GM12878 (cell line): ENCODE data around the gene VWA8. TPM values are rescaled to one million over a fixed set of nuclear protein-coding genes. Genes with fewer than 3 reads are reported as not detected.

Experiments used
- ATAC-seq: fragments of 200-7000 bp; cut with Tn5 transposase; 3 replicates; pipeline ENCODE4 v1.9.1; 2020; ENCODE audit warnings: mild to moderate bottlenecking, moderate library complexity
- BruUV-seq: library from RNA; stranded (reverse); fragments of 400-500 nt; replicated peaks from 2 replicates; lab custom pipeline; 2021; lab: Mats Ljungman, UMichigan
- CTCF ChIA-PET: fragments of 300-600 bp; sonication (Branson Sonifier 250); formaldehyde crosslinking; extraction: SDS; loops from one replicate; lab custom pipeline; 2021; ENCODE audit warnings: inconsistent platforms; lab: Yijun Ruan, JAX
- POLR2A ChIA-PET: fragments of 350-600 bp; formaldehyde crosslinking; extraction: SDS; loops from one replicate; lab custom pipeline; 2021; ENCODE audit warnings: inconsistent platforms; lab: Charles Lee
- RAD21 ChIA-PET: fragments of 300-600 bp; sonication (Branson Sonifier 250); formaldehyde crosslinking; loops from one replicate; lab custom pipeline; 2023; ENCODE audit warnings: antibody characterized with exemption; ENCODE audit not compliant: unreplicated experiment; lab: Charles Lee
- SMC1A ChIA-PET: fragments of 300-600 bp; sonication (Branson Sonifier 250); formaldehyde crosslinking; loops from one replicate; lab custom pipeline; 2023; ENCODE audit not compliant: unreplicated experiment, uncharacterized antibody; lab: Charles Lee
- DNase-seq: peaks from one replicate; pipeline ENCODE4 v3.0.0-alpha.2; 2011; ENCODE audit warnings: low read depth, low spot score
- FAIRE-seq: peaks from 3 replicates; lab custom pipeline; 2011; peaks lifted over from hg19 to GRCh38; lab: Jason Lieb, UNC
- H2AFZ ChIP-seq: 2 replicates; pipeline ENCODE4 v1.6.0; 2011; ENCODE audit warnings: low read depth, low read length, control low read depth; ENCODE audit not compliant: control insufficient read depth
- H3K27ac ChIP-seq: 2 replicates; pipeline ENCODE4 v1.5.1; 2011; ENCODE audit warnings: control low read depth; ENCODE audit not compliant: control insufficient read depth, insufficient read depth
- H3K27me3 ChIP-seq, 2 experiments: replicated peaks in 1 of 2; 2 replicates each; pipeline versions ENCODE4 v1.6.0 to v1.6.1; 2011; ENCODE audit warnings: low read length in 1 of 2; ENCODE audit not compliant: control insufficient read depth in 2 of 2, insufficient read depth in 2 of 2
- H3K36me3 ChIP-seq, 2 experiments: 2 replicates each; pipeline ENCODE4 v1.5.1; 2011; ENCODE audit warnings: low read length in 1 of 2; ENCODE audit not compliant: control insufficient read depth in 2 of 2, insufficient read depth in 2 of 2
- H3K4me1 ChIP-seq: 2 replicates; pipeline ENCODE4 v1.6.1; 2011; ENCODE audit warnings: mild to moderate bottlenecking, low read length, moderate library complexity, mixed read lengths; ENCODE audit not compliant: control insufficient read depth, insufficient read depth
- H3K4me2 ChIP-seq: 2 replicates; pipeline ENCODE4 v1.6.0; 2011; ENCODE audit warnings: control low read depth; ENCODE audit not compliant: control insufficient read depth, insufficient read depth
- H3K4me3 ChIP-seq: fragments of 200-600 bp; sonication (generic); 2 replicates; pipeline ENCODE4 v1.5.1; 2016
- H3K79me2 ChIP-seq: 2 replicates; pipeline ENCODE4 v1.6.0; 2011; ENCODE audit warnings: low read length; ENCODE audit not compliant: control insufficient read depth, insufficient read depth
- H3K9ac ChIP-seq: 2 replicates; pipeline ENCODE4 v1.8.0; 2011; ENCODE audit warnings: low read length, control low read depth, mixed read lengths; ENCODE audit not compliant: control insufficient read depth, insufficient read depth
- H3K9me3 ChIP-seq: replicated peaks from 3 replicates; pipeline ENCODE4 v1.5.1; 2011; ENCODE audit warnings: mild to moderate bottlenecking, low read length; ENCODE audit not compliant: control insufficient read depth, insufficient read depth
- H4K20me1 ChIP-seq: 2 replicates; pipeline ENCODE4 v1.6.0; 2011; ENCODE audit not compliant: control insufficient read depth, insufficient read depth
- BHLHE40 ChIP-seq, 2 experiments: fragments of 450-650 bp in 1 of 2; IDR thresholded peaks; 2 replicates each; pipeline ENCODE4 v1.6.1; 2011 to 2017; ENCODE audit warnings: low read depth in 2 of 2, borderline replicate concordance in 1 of 2, improper control_type of control experiment in 1 of 2, low read length in 1 of 2, mild to moderate bottlenecking in 1 of 2
- CREB1 ChIP-seq: IDR thresholded peaks from 2 replicates; pipeline ENCODE4 v1.6.1; 2012; ENCODE audit warnings: low read depth, mild to moderate bottlenecking, inconsistent platforms
- EGR1 ChIP-seq, 2 experiments: IDR thresholded peaks; 1 replicate in 1 of 2; 2 replicates in 1 of 2; pipeline ENCODE4 v1.6.1; 2011 to 2012; ENCODE audit warnings: low read depth in 2 of 2, low read length in 2 of 2, borderline replicate concordance in 1 of 2, mild to moderate bottlenecking in 1 of 2, moderate library complexity in 1 of 2
- EZH2 ChIP-seq: IDR thresholded peaks from 2 replicates; pipeline ENCODE4 v1.6.1; 2012; ENCODE audit warnings: low read depth, mild to moderate bottlenecking, control low read depth, inconsistent platforms, low read length, borderline replicate concordance; ENCODE audit not compliant: control insufficient read depth
- GATAD2B ChIP-seq: fragments of 450-650 bp; conservative IDR thresholded peaks from 2 replicates; pipeline ENCODE4 v1.6.1; 2017; ENCODE audit warnings: low read depth, mild to moderate bottlenecking, moderate library complexity
- HCFC1 ChIP-seq: fragments of 150-350 bp; IDR thresholded peaks from 2 replicates; pipeline ENCODE4 v1.6.1; 2014; ENCODE audit warnings: low read length
- HDAC2 ChIP-seq: fragments of 200-600 bp; sonication (generic); IDR thresholded peaks from 2 replicates; pipeline ENCODE4 v1.6.1; 2017
- JUND ChIP-seq: IDR thresholded peaks from 2 replicates; pipeline ENCODE4 v1.6.1; 2012; ENCODE audit warnings: low read depth, mild to moderate bottlenecking, low read length, improper control_type of control experiment, moderate library complexity
- RAD51 ChIP-seq: fragments of 450-650 bp; IDR thresholded peaks from 2 replicates; pipeline ENCODE4 v1.6.1; 2016; ENCODE audit warnings: moderate library complexity, mild to moderate bottlenecking, inconsistent platforms
- SMARCA5 ChIP-seq: fragments of 450-650 bp; IDR thresholded peaks from 2 replicates; pipeline ENCODE4 v1.6.1; 2017; ENCODE audit warnings: mild to moderate bottlenecking
- SUPT20H ChIP-seq: IDR thresholded peaks from 2 replicates; pipeline ENCODE4 v1.6.1; 2011; ENCODE audit warnings: low read depth, mild to moderate bottlenecking, low read length, moderate library complexity, borderline replicate concordance; ENCODE audit not compliant: control insufficient read depth
- SUZ12 ChIP-seq: fragments of 200-600 bp; sonication (generic); IDR thresholded peaks from one replicate; pipeline ENCODE4 v1.6.1; 2018; ENCODE audit warnings: antibody characterized with exemption, mild to moderate bottlenecking; ENCODE audit not compliant: unreplicated experiment
- YBX1 ChIP-seq: fragments of 450-650 bp; IDR thresholded peaks from 2 replicates; pipeline ENCODE4 v1.6.1; 2016; ENCODE audit warnings: antibody characterized with exemption
- in situ Hi-C: fragments of 300-500 bp; cut with MboI; formaldehyde crosslinking; loops from 9 replicates; pipeline ENCODE4 v1.14.3; 2018; ENCODE audit warnings: mixed read lengths
- intact Hi-C: fragments of 100-400 bp; cut with micrococcal nuclease; formaldehyde crosslinking; loops from one replicate; pipeline ENCODE4 v1.14.2; 2022; ENCODE audit not compliant: unreplicated experiment
- polyA plus RNA-seq, 11 experiments: library from polyadenylated mRNA; depleted of rRNA in 4 of 11; unstranded in 6 of 11; stranded (reverse) in 5 of 11; fragments of >200 nt; fragmentation: Nextera tagmentation in 4 of 11; fragmentation: Illumina TruSeq in 1 of 11; extraction: Ambion mirVana in 4 of 11; extraction: Trizol in 1 of 11; gene quantifications; 1 replicate in 1 of 11; 2 replicates in 10 of 11; pipeline versions ENCODE4 v1.2.1 to v1.2.3, GENCODE V29; 2011 to 2016; ENCODE audit warnings: inconsistent platforms in 2 of 11, missing spikeins in 2 of 11, low read depth in 1 of 11
- total RNA-seq, 4 experiments: library from RNA; depleted of rRNA in 3 of 4; stranded (reverse); fragments of >200 nt in 3 of 4; fragmentation: Illumina TruSeq in 1 of 4; extraction: Trizol in 1 of 4; gene quantifications; 2 replicates each; pipeline versions ENCODE4 v1.2.1 to v1.2.3, GENCODE V29; 2013 to 2021
- TF ChIP-seq, protein P1 (sequence below): IDR thresholded peaks from 2 replicates; pipeline ENCODE4 v1.6.1; 2012; ENCODE audit warnings: low read depth, low read length, improper control_type of control experiment
- TF ChIP-seq, protein P2 (sequence below): fragments of 150-350 bp; IDR thresholded peaks from 2 replicates; pipeline ENCODE4 v1.6.1; 2014; ENCODE audit warnings: mild to moderate bottlenecking, low read depth, low read length
- TF ChIP-seq, protein P3 (sequence below): IDR thresholded peaks from 2 replicates; pipeline ENCODE4 v1.6.1; 2012; ENCODE audit warnings: mild to moderate bottlenecking, low read depth, low read length
- TF ChIP-seq, protein P4 (sequence below): fragments of 450-650 bp; IDR thresholded peaks from 2 replicates; pipeline ENCODE4 v1.6.1; 2017; ENCODE audit warnings: low read depth, mild to moderate bottlenecking, moderate library complexity

Gene VWA8
- total and polyA plus RNA-seq, 10 of the 15 experiments (the other 5 are each of a cell fraction or from before 2014, with no cell fraction given), result 3.0 to 21.8 (median 13.5) TPM

DNA sequence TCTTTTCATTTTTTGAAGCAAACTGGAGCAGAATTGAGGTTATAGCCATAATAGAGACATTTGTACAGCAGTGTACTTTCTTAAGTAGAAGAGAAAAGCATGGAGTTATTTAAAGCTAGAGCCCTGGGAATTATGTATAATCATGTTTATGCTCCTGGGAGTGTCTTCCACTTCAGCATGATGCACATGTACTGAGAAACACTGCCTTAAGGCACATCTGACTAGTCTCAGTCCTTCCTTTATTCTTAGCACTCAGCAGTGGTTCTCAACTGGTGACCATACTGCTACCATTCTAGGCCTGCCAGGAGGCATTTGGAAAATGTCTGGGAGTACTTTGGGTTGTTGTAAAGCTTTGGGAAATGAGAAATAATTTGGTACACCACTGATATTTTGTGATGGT is 45.8 kb downstream of the VWA8 start (continued):
- no peak for TF ChIP-seq BHLHE40 (IDR thresholded peaks at IDR 0.05; ENCODE audit: borderline replicate concordance in 1 of 2, low read depth in 2 of 2, low read length in 1 of 2)
- TF ChIP-seq RAD51, result no peak
- TF ChIP-seq, protein P1, sequence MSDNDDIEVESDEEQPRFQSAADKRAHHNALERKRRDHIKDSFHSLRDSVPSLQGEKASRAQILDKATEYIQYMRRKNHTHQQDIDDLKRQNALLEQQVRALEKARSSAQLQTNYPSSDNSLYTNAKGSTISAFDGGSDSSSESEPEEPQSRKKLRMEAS, result no peak
- no peak for TF ChIP-seq HCFC1

DNA sequence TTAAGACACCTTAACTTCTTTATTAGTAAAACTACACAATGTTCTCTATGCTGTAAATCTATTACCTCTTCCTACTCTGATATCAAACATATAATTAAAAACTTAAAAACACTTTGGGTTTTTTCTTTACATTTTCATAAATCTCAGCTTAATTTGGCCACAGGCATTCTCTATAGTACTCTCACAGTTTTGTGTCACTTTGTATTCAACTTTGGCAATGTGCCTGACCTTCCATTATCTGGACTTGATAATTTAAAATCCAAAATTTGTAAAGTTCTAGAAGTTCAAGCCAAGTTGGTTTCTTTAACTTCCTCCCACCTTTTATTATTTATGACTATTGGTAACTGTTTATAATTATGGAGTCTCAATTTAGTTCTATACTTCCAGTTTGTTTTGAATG is 46.4 kb downstream of the VWA8 start:
- SMC1A ChIA-PET, result interaction anchor here (1.5 to 3.9 kb wide), 2 partner anchors 41 to 142 kb away, joined by 3 to 20 read pairs; no protein-coding TSS in a partner anchor
- intact Hi-C loops (no loop called here), in situ Hi-C loops (no loop called here)
- Histone ChIP-seq H3K9me3 (no peaks in the 10 kb centered on the region; the same call in 2 of the 3 replicates), H3K4me2 (no peak overlapping the region), H3K27ac (no peak overlapping the region), H4K20me1 (no peaks in the 10 kb centered on the region), H2AFZ (no peak overlapping the region), H3K9ac (no peak overlapping the region), H3K79me2 (peaks cover 36% of the 10 kb centered on the region), H3K36me3 (no peaks in the 10 kb centered on the region), H3K4me3 (no peak overlapping the region), H3K27me3 (no peaks in the 10 kb centered on the region), H3K4me1 (peaks cover 37% of the 10 kb centered on the region)
- BruUV-seq, result no TSS peak
- CTCF ChIA-PET, result interaction anchor here (0.6 to 1.7 kb wide), 4 partner anchors 10 to 304 kb away, joined by 3 to 6 read pairs (median 4); no protein-coding TSS in a partner anchor
- RAD21 ChIA-PET, result interaction anchor here (2.1 kb wide), 2 partner anchors 25 to 47 kb away, joined by 4 read pairs; no protein-coding TSS in a partner anchor
- FAIRE-seq, result no peak
- ATAC-seq, result no peak
- POLR2A ChIA-PET, result no interaction called here
- DNase-seq, result no peak
- TF ChIP-seq YBX1, result no peak
- TF ChIP-seq SMARCA5, result no peak
- no peak for TF ChIP-seq GATAD2B
- TF ChIP-seq CREB1, result no peak
- TF ChIP-seq SUZ12, result no peak
- TF ChIP-seq, protein P2, sequence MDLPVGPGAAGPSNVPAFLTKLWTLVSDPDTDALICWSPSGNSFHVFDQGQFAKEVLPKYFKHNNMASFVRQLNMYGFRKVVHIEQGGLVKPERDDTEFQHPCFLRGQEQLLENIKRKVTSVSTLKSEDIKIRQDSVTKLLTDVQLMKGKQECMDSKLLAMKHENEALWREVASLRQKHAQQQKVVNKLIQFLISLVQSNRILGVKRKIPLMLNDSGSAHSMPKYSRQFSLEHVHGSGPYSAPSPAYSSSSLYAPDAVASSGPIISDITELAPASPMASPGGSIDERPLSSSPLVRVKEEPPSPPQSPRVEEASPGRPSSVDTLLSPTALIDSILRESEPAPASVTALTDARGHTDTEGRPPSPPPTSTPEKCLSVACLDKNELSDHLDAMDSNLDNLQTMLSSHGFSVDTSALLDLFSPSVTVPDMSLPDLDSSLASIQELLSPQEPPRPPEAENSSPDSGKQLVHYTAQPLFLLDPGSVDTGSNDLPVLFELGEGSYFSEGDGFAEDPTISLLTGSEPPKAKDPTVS, result no peak
- TF ChIP-seq JUND, result no peak
- TF ChIP-seq EGR1 (IDR thresholded peaks at IDR 0.05; ENCODE audit: borderline replicate concordance in 1 of 2, low read depth in 2 of 2, low read length in 2 of 2), result no peak
- TF ChIP-seq, protein P3, sequence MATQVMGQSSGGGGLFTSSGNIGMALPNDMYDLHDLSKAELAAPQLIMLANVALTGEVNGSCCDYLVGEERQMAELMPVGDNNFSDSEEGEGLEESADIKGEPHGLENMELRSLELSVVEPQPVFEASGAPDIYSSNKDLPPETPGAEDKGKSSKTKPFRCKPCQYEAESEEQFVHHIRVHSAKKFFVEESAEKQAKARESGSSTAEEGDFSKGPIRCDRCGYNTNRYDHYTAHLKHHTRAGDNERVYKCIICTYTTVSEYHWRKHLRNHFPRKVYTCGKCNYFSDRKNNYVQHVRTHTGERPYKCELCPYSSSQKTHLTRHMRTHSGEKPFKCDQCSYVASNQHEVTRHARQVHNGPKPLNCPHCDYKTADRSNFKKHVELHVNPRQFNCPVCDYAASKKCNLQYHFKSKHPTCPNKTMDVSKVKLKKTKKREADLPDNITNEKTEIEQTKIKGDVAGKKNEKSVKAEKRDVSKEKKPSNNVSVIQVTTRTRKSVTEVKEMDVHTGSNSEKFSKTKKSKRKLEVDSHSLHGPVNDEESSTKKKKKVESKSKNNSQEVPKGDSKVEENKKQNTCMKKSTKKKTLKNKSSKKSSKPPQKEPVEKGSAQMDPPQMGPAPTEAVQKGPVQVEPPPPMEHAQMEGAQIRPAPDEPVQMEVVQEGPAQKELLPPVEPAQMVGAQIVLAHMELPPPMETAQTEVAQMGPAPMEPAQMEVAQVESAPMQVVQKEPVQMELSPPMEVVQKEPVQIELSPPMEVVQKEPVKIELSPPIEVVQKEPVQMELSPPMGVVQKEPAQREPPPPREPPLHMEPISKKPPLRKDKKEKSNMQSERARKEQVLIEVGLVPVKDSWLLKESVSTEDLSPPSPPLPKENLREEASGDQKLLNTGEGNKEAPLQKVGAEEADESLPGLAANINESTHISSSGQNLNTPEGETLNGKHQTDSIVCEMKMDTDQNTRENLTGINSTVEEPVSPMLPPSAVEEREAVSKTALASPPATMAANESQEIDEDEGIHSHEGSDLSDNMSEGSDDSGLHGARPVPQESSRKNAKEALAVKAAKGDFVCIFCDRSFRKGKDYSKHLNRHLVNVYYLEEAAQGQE, result no peak
- TF ChIP-seq, protein P4, sequence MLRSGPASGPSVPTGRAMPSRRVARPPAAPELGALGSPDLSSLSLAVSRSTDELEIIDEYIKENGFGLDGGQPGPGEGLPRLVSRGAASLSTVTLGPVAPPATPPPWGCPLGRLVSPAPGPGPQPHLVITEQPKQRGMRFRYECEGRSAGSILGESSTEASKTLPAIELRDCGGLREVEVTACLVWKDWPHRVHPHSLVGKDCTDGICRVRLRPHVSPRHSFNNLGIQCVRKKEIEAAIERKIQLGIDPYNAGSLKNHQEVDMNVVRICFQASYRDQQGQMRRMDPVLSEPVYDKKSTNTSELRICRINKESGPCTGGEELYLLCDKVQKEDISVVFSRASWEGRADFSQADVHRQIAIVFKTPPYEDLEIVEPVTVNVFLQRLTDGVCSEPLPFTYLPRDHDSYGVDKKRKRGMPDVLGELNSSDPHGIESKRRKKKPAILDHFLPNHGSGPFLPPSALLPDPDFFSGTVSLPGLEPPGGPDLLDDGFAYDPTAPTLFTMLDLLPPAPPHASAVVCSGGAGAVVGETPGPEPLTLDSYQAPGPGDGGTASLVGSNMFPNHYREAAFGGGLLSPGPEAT, result no peak
- TF ChIP-seq SUPT20H, result no peak
- TF ChIP-seq EZH2, result no peak
- TF ChIP-seq HDAC2, result no peak
